ENCODE measurements around the gene SPEN.

DNA sequence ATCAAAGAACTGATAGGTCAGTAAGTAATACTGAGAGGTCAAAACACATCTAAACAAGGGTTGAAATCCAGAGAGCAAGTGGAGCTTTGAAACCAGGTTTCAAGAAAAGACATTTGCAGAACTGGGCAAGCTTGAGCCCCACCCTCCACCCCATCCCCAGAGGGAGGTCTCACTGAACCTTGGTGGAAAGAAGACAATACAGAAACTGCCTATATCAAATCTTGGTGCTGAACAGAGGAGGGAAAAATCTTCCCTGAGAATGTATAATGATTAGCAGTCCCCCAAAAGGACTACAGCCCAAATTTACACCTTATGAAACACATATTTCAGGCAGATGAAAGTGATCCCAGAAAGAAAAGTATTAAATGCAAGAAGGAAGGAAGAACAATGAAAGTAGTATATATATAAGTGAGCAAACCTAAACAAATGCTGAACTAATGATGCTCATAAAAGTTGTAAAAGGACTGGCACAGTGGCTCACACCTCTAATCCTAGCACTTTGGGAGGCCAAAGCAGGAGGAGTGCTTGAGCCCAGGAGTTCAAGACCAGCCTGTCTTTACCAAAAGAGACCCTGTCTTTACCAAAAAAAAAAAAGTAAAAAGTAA is 116.0 kb downstream of the SPEN start:
- TF ChIP-seq CC2D1A (IDR thresholded peaks at IDR 0.05) (no peak), FOXM1 (IDR thresholded peaks at IDR 0.05; ENCODE audit: low read depth) (no peak), FOXM1 (CRISPR knock-in tag; IDR thresholded peaks at IDR 0.05; ENCODE audit: low read depth) (no peak), HMG20A (CRISPR knock-in tag; conservative IDR thresholded peaks at IDR 0.05) (no peak), NFXL1 (CRISPR knock-in tag; IDR thresholded peaks at IDR 0.05) (no peak), EZH2 (IDR thresholded peaks at IDR 0.05; ENCODE audit: borderline replicate concordance, low read depth, low read length) (no peak), L3MBTL2 (IDR thresholded peaks at IDR 0.05) (no peak), POLR2A (conservative IDR thresholded peaks at IDR 0.05) (no peak)
- TF ChIP-seq, protein P1, sequence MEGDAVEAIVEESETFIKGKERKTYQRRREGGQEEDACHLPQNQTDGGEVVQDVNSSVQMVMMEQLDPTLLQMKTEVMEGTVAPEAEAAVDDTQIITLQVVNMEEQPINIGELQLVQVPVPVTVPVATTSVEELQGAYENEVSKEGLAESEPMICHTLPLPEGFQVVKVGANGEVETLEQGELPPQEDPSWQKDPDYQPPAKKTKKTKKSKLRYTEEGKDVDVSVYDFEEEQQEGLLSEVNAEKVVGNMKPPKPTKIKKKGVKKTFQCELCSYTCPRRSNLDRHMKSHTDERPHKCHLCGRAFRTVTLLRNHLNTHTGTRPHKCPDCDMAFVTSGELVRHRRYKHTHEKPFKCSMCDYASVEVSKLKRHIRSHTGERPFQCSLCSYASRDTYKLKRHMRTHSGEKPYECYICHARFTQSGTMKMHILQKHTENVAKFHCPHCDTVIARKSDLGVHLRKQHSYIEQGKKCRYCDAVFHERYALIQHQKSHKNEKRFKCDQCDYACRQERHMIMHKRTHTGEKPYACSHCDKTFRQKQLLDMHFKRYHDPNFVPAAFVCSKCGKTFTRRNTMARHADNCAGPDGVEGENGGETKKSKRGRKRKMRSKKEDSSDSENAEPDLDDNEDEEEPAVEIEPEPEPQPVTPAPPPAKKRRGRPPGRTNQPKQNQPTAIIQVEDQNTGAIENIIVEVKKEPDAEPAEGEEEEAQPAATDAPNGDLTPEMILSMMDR (IDR thresholded peaks at IDR 0.05 in 2 of 3, conservative IDR thresholded peaks at IDR 0.05 in 1 of 3; ENCODE audit: insufficient read depth in 2 of 3, low read depth in 1 of 3, low read length in 3 of 3) = no peak

Measured in K562 (cell line).